HCT116 (cell line): Measurements from ENCODE around the gene MZB1. TPM values are rescaled to one million over a fixed set of nuclear protein-coding genes. Genes with fewer than 3 reads are reported as not detected.

ENCODE experiments used
- ATAC-seq: fragments of 200-7000 bp; cut with Tn5 transposase; 2 replicates; pipeline ENCODE4 v1.9.1; 2020; ENCODE audit warnings: mild to moderate bottlenecking, moderate library complexity
- BruUV-seq: library from RNA; stranded (reverse); fragments of 400-500 nt; replicated peaks from 2 replicates; lab custom pipeline; 2021; lab: Mats Ljungman, UMichigan
- CTCF ChIA-PET: fragments of 300-600 bp; sonication (Branson Sonifier 250); formaldehyde crosslinking; loops from one replicate; lab custom pipeline; 2021; ENCODE audit warnings: antibody characterized with exemption; lab: Charles Lee
- POLR2A ChIA-PET: fragments of 300-600, 350-600 bp; sonication (Branson Sonifier 250); formaldehyde crosslinking; loops from one replicate; lab custom pipeline; 2021; ENCODE audit warnings: antibody characterized with exemption; lab: Charles Lee
- RAD21 ChIA-PET, 2 experiments: fragments of 300-600 bp; sonication (Branson Sonifier 250); formaldehyde crosslinking; loops; one replicate each; lab custom pipeline; 2023; ENCODE audit warnings: low total read pairs in 2 of 2; ENCODE audit not compliant: uncharacterized antibody in 2 of 2, unreplicated experiment in 2 of 2, low non-redundant PET in 1 of 2; lab: Charles Lee
- DNase-seq: peaks from one replicate; pipeline ENCODE4 v3.0.0-alpha.2; 2010; ENCODE audit warnings: low read depth, low spot score
- H2AFZ ChIP-seq: fragments of 200-600 bp; shearing (Covaris generic), sonication (generic); 2 replicates; pipeline ENCODE4 v1.6.1; 2017; ENCODE audit warnings: low read depth, mixed run types, mixed read lengths, antibody characterized with exemption, low read length; ENCODE audit not compliant: poor library complexity, severe bottlenecking
- H3K27ac ChIP-seq: 2 replicates; pipeline ENCODE4 v1.5.1; 2012; ENCODE audit warnings: low read depth, low read length
- H3K27me3 ChIP-seq: fragments of 200-600 bp; sonication (generic); 2 replicates; pipeline ENCODE4 v1.6.1; 2016; ENCODE audit warnings: mixed run types, low read length, mixed read lengths; ENCODE audit not compliant: insufficient read depth
- H3K36me3 ChIP-seq, 2 experiments: fragments of 200-500 bp in 1 of 2; fragments of 200-600 bp in 1 of 2; sonication (Bioruptor generic) in 1 of 2; sonication (generic) in 1 of 2; 2 replicates each; pipeline versions ENCODE4 v1.5.1 to v1.6.1; 2014 to 2016; ENCODE audit warnings: low read length in 2 of 2, inconsistent platforms in 1 of 2, mixed read lengths in 1 of 2, mixed run types in 1 of 2; ENCODE audit not compliant: insufficient read depth in 2 of 2, control insufficient read depth in 1 of 2
- H3K4me1 ChIP-seq, 2 experiments: fragments of 200-600 bp in 1 of 2; sonication (generic) in 1 of 2; 2 replicates each; pipeline versions ENCODE4 v1.5.1 to v1.6.1; 2012 to 2017; ENCODE audit warnings: low read length in 2 of 2, inconsistent platforms in 1 of 2, mild to moderate bottlenecking in 1 of 2, mixed read lengths in 1 of 2, mixed run types in 1 of 2, moderate library complexity in 1 of 2; ENCODE audit not compliant: insufficient read depth in 2 of 2, control insufficient read depth in 1 of 2
- H3K4me2 ChIP-seq: fragments of 200-600 bp; sonication (generic); 2 replicates; pipeline ENCODE4 v1.6.1; 2017; ENCODE audit warnings: mixed run types, low read length, mixed read lengths
- H3K4me3 ChIP-seq, 2 experiments: fragments of 200-600 bp in 1 of 2; sonication (generic) in 1 of 2; replicated peaks in 1 of 2; 2 replicates each; pipeline ENCODE4 v1.5.1; 2011 to 2016; ENCODE audit warnings: low read length in 2 of 2, control low read depth in 1 of 2, low read depth in 1 of 2, mild to moderate bottlenecking in 1 of 2, mixed read lengths in 1 of 2, mixed run types in 1 of 2
- H3K79me2 ChIP-seq: fragments of 200-600 bp; sonication (generic); 2 replicates; pipeline ENCODE4 v1.6.1; 2017; ENCODE audit warnings: mild to moderate bottlenecking, mixed run types, low read length, moderate library complexity, mixed read lengths; ENCODE audit not compliant: insufficient read depth
- H3K9ac ChIP-seq: fragments of 200-600 bp; sonication (generic); 2 replicates; pipeline ENCODE4 v1.6.1; 2016; ENCODE audit warnings: low read length, mixed read lengths
- H3K9me2 ChIP-seq: fragments of 200-600 bp; sonication (generic), shearing (Covaris generic); 2 replicates; pipeline ENCODE4 v1.6.1; 2017; ENCODE audit warnings: mixed run types, mild to moderate bottlenecking, moderate library complexity; ENCODE audit not compliant: insufficient read depth
- H3K9me3 ChIP-seq, 2 experiments: fragments of 200-500 bp in 1 of 2; fragments of 200-600 bp in 1 of 2; sonication (Bioruptor generic) in 1 of 2; sonication (generic) in 1 of 2; 2 replicates each; pipeline ENCODE4 v1.6.1; 2014 to 2017; ENCODE audit warnings: low read length in 2 of 2, mixed read lengths in 2 of 2, inconsistent platforms in 1 of 2, low read depth in 1 of 2, mild to moderate bottlenecking in 1 of 2, mixed run types in 1 of 2, moderate library complexity in 1 of 2; ENCODE audit not compliant: control insufficient read depth in 1 of 2, insufficient read depth in 1 of 2
- H4K20me1 ChIP-seq: fragments of 200-600 bp; sonication (generic), shearing (Covaris generic); 2 replicates; pipeline ENCODE4 v1.6.1; 2017; ENCODE audit warnings: mixed run types, mild to moderate bottlenecking, moderate library complexity; ENCODE audit not compliant: insufficient read depth
- CBX3 ChIP-seq: IDR thresholded peaks from 2 replicates; pipeline ENCODE4 v1.6.1; 2012; ENCODE audit warnings: low read depth
- CEBPB ChIP-seq: IDR thresholded peaks from 2 replicates; pipeline ENCODE4 v1.6.1; 2012; ENCODE audit warnings: low read depth
- EGR1 ChIP-seq: IDR thresholded peaks from 2 replicates; pipeline ENCODE4 v1.6.1; 2012; ENCODE audit warnings: low read depth
- ELF1 ChIP-seq: IDR thresholded peaks from 2 replicates; pipeline ENCODE4 v1.6.1; 2012; ENCODE audit warnings: low read depth, borderline replicate concordance
- EZH2phosphoT487 ChIP-seq: fragments of 200-600 bp; IDR thresholded peaks from 2 replicates; pipeline ENCODE4 v1.6.1; 2018; ENCODE audit warnings: antibody characterized with exemption, borderline replicate concordance
- FOSL1 ChIP-seq: IDR thresholded peaks from 2 replicates; pipeline ENCODE4 v1.6.1; 2012; ENCODE audit warnings: low read depth
- JUND ChIP-seq: IDR thresholded peaks from 2 replicates; pipeline ENCODE4 v1.6.1; 2012
- POLR2A ChIP-seq: IDR thresholded peaks from 2 replicates; pipeline ENCODE4 v1.7.0; 2011; ENCODE audit warnings: borderline replicate concordance; ENCODE audit not compliant: insufficient read depth, insufficient read length; ENCODE audit errors: extremely low read depth
- POLR2AphosphoS5 ChIP-seq: IDR thresholded peaks from 2 replicates; pipeline ENCODE4 v1.6.1; 2011; ENCODE audit warnings: mild to moderate bottlenecking, low read depth, low read length, moderate library complexity
- SP1 ChIP-seq: IDR thresholded peaks from 2 replicates; pipeline ENCODE4 v1.6.1; 2012; ENCODE audit warnings: low read depth
- SRF ChIP-seq: IDR thresholded peaks from 2 replicates; pipeline ENCODE4 v1.6.1; 2012; ENCODE audit warnings: low read depth
- TCF7L2 ChIP-seq: IDR thresholded peaks from 2 replicates; pipeline ENCODE4 v1.7.0; 2011; ENCODE audit warnings: borderline replicate concordance, inconsistent platforms; ENCODE audit not compliant: insufficient read depth, insufficient read length; ENCODE audit errors: extremely low read depth
- YY1 ChIP-seq: IDR thresholded peaks from 2 replicates; pipeline ENCODE4 v1.6.1; 2011; ENCODE audit warnings: low read length, low read depth, moderate library complexity, mild to moderate bottlenecking; ENCODE audit not compliant: insufficient replicate concordance; ENCODE audit errors: extremely low read depth
- ZFX ChIP-seq: fragments of 450-650 bp; IDR thresholded peaks from 2 replicates; pipeline ENCODE4 v1.6.1; 2017
- ZNF274 ChIP-seq: fragments of 200-500 bp; sonication (Bioruptor generic); IDR thresholded peaks from 2 replicates; pipeline ENCODE4 v1.6.1; 2014; ENCODE audit warnings: mild to moderate bottlenecking, low read depth, low read length, inconsistent platforms
- intact Hi-C: fragments of 100-400 bp; cut with micrococcal nuclease; formaldehyde crosslinking; loops from 2 replicates; pipeline ENCODE4 v1.10.0; 2022
- total RNA-seq: library from RNA; stranded (reverse); gene quantifications from one replicate; pipeline ENCODE4 v1.2.1, GENCODE V29; 2021; ENCODE audit not compliant: unreplicated experiment
- TF ChIP-seq, protein P1 (sequence below): IDR thresholded peaks from 2 replicates; pipeline ENCODE4 v1.6.1; 2012
- TF ChIP-seq, protein P2 (sequence below): IDR thresholded peaks from 2 replicates; pipeline ENCODE4 v1.6.1; 2012; ENCODE audit warnings: low read depth
- TF ChIP-seq, protein P3 (sequence below): IDR thresholded peaks from 2 replicates; pipeline ENCODE4 v1.6.1; 2011; ENCODE audit warnings: mild to moderate bottlenecking, low read length, moderate library complexity; ENCODE audit not compliant: insufficient replicate concordance; ENCODE audit errors: extremely low read depth

Gene MZB1
- total RNA-seq, 1 experiment from 2014 or later: 0.81 TPM

DNA sequence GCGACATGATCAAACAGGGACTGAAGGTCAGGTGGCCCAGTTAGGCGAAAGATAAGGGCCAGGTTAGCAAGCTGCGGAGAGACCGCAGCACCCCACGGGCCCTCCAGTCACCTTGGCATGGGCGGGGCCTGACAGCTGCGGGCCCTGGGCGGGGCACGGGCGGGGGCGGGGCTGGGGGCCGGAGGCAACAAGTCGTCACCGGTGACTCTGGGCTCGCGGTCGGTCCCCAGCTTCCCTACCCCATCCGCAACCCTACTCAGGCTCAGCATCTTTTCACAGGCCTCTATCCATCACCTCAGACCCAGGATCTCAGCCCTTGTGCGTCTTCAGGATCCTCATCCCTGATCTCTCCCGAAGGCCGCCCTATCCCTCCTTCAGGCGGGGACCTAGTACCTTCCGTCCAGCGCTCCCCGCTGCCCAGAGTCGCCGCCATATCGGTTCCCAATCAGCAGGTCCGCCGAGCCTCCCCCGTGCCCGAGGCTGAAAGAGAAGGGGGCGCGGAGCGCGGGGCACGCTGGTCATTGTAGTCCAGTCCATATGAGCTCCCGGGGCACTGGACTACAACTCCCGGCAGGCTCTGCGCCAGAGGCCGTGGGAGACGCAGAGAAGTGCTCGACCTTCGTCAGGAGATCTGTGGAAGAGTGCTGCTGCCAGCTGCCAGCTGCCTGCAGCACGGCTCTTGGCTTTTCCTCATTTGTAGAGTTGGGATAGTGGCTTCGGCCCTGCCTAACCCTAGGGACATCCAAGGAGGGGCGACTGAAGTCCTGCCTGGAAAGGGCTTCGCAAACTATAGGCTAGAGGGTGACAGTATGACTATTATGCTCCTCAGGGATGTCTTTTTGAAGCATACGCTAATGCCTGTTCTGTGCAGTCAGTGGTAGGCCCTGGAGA, 49.5 kb upstream of the MZB1 start, which contains the start of gene DNAJC18:
DNAJC18 (minus strand) TSS at position 513 of the 891 bp plus-strand sequence; CDS start at position 433, 80 bp downstream.
- DNase-seq (peak; percentile 62), ATAC-seq (peak; percentile 96)
- Histone ChIP-seq H3K79me2 (no peaks in the 10 kb centered on the region), H3K27ac (peak within 1 kb of the TSS; percentile 70), H3K36me3 (no peaks in the 10 kb centered on the region), H4K20me1 (no peaks in the 10 kb centered on the region), H3K4me1 (peaks cover 2 to 23% of the 10 kb centered on the region in 2 experiments; a peak in 3 of 4 replicates), H3K9ac (peak within 1 kb of the TSS; percentile 65), H3K27me3 (no peaks in the 10 kb centered on the region), H3K9me2 (no peaks in the 10 kb centered on the region), H3K4me2 (peak within 1 kb of the TSS; percentile 98), H3K9me3 (no peaks in the 10 kb centered on the region), H3K4me3 (peak within 1 kb of the TSS; percentile 82 to 86), H2AFZ (peak within 1 kb of the TSS; percentile 95)
- ChIA-PET POLR2A (interaction anchor here (0.8 to 1.2 kb wide), 3 partner anchors 43 to 122 kb away, joined by 3 to 4 read pairs (median 3); partner anchors contain the start of genes STING1 and UBE2D2), CTCF (interaction anchor here (0.7 to 1.1 kb wide), 3 partner anchors 74 to 80 kb away, joined by 3 to 7 read pairs (median 4); no protein-coding TSS in a partner anchor), RAD21 (no interaction called here)
- no TSS peak for BruUV-seq
- intact Hi-C loops: no loop called here
- TF ChIP-seq SP1 (no peak), JUND (no peak), EGR1 (peak; percentile 74), ELF1 (no peak), ZFX (peak; percentile 28; the same call in 1 of the 2 replicates), TCF7L2 (no peak), YY1 (peak; percentile 62), CBX3 (no peak), EZH2phosphoT487 (no peak), SRF (no peak), FOSL1 (no peak), CEBPB (no peak), POLR2A (no peak), ZNF274 (no peak), POLR2AphosphoS5 (no peak; the same call in 1 of the 2 replicates)
- TF ChIP-seq, protein P1, sequence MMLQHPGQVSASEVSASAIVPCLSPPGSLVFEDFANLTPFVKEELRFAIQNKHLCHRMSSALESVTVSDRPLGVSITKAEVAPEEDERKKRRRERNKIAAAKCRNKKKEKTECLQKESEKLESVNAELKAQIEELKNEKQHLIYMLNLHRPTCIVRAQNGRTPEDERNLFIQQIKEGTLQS: no peak
- TF ChIP-seq, protein P2, sequence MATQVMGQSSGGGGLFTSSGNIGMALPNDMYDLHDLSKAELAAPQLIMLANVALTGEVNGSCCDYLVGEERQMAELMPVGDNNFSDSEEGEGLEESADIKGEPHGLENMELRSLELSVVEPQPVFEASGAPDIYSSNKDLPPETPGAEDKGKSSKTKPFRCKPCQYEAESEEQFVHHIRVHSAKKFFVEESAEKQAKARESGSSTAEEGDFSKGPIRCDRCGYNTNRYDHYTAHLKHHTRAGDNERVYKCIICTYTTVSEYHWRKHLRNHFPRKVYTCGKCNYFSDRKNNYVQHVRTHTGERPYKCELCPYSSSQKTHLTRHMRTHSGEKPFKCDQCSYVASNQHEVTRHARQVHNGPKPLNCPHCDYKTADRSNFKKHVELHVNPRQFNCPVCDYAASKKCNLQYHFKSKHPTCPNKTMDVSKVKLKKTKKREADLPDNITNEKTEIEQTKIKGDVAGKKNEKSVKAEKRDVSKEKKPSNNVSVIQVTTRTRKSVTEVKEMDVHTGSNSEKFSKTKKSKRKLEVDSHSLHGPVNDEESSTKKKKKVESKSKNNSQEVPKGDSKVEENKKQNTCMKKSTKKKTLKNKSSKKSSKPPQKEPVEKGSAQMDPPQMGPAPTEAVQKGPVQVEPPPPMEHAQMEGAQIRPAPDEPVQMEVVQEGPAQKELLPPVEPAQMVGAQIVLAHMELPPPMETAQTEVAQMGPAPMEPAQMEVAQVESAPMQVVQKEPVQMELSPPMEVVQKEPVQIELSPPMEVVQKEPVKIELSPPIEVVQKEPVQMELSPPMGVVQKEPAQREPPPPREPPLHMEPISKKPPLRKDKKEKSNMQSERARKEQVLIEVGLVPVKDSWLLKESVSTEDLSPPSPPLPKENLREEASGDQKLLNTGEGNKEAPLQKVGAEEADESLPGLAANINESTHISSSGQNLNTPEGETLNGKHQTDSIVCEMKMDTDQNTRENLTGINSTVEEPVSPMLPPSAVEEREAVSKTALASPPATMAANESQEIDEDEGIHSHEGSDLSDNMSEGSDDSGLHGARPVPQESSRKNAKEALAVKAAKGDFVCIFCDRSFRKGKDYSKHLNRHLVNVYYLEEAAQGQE: no peak
- TF ChIP-seq, protein P3, sequence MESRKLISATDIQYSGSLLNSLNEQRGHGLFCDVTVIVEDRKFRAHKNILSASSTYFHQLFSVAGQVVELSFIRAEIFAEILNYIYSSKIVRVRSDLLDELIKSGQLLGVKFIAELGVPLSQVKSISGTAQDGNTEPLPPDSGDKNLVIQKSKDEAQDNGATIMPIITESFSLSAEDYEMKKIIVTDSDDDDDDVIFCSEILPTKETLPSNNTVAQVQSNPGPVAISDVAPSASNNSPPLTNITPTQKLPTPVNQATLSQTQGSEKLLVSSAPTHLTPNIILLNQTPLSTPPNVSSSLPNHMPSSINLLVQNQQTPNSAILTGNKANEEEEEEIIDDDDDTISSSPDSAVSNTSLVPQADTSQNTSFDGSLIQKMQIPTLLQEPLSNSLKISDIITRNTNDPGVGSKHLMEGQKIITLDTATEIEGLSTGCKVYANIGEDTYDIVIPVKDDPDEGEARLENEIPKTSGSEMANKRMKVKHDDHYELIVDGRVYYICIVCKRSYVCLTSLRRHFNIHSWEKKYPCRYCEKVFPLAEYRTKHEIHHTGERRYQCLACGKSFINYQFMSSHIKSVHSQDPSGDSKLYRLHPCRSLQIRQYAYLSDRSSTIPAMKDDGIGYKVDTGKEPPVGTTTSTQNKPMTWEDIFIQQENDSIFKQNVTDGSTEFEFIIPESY: no peak
